SU-DHL-6 (cell line): ENCODE results near the gene FUS.

ENCODE experiments used
- EZH2phosphoT487 ChIP-seq: fragments of 200-600 bp; sonication (generic), shearing (Covaris generic); conservative IDR thresholded peaks from 2 replicates; pipeline ENCODE4 v1.6.1; 2018; ENCODE audit warnings: mild to moderate bottlenecking, antibody characterized with exemption, low read length, moderate library complexity, mixed read lengths
- TF ChIP-seq, protein P1 (sequence below): fragments of 200-600 bp; sonication (generic); IDR thresholded peaks from one replicate; pipeline ENCODE4 v1.5.1; 2017; ENCODE audit warnings: antibody characterized with exemption, mild to moderate bottlenecking, low read length, moderate library complexity; ENCODE audit not compliant: insufficient read depth, poor library complexity, severe bottlenecking

DNA sequence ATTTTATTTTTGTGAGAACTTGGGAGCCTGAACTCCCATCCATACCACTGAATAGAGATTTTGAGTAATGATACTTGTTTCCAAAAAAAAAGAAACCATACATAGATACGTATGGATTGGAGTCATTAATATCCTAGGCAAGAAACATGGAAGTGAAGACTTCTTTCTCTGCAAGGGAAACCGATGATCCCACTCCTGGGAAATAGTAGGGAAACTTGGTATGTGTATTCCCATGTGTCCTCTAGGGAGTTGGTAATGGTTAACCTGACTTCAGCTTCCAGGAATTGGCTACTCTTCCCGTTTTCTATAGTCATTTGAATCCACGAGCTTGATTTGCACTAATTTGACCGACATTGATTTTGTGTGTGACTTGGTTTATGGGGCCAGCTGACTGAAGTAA is 5.4 kb downstream of the FUS start:
- TF ChIP-seq, protein P1, sequence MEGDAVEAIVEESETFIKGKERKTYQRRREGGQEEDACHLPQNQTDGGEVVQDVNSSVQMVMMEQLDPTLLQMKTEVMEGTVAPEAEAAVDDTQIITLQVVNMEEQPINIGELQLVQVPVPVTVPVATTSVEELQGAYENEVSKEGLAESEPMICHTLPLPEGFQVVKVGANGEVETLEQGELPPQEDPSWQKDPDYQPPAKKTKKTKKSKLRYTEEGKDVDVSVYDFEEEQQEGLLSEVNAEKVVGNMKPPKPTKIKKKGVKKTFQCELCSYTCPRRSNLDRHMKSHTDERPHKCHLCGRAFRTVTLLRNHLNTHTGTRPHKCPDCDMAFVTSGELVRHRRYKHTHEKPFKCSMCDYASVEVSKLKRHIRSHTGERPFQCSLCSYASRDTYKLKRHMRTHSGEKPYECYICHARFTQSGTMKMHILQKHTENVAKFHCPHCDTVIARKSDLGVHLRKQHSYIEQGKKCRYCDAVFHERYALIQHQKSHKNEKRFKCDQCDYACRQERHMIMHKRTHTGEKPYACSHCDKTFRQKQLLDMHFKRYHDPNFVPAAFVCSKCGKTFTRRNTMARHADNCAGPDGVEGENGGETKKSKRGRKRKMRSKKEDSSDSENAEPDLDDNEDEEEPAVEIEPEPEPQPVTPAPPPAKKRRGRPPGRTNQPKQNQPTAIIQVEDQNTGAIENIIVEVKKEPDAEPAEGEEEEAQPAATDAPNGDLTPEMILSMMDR = no peak
- TF ChIP-seq EZH2phosphoT487 = no peak
